Measurements from ENCODE around the gene FBXO27. TPM values are rescaled to one million over a fixed set of nuclear protein-coding genes. Genes with fewer than 3 reads are reported as not detected.
"Not testable (repeated sequence)": the region's sequence is repeated elsewhere in the genome, so short reads cannot be mapped to it uniquely, and the experiment has no call there.

FBXO27 gene
- total and polyA plus RNA-seq, 2 donors (not counting 1 experiment from before 2014, with no cell fraction given): 0.83 to 3.6 TPM

- H3K9ac ChIP-seq (ENCODE audit: insufficient read depth, low read length): no peak overlapping the region
- no peak overlapping the region for H3K27ac ChIP-seq (ENCODE audit: insufficient read depth, low read length)
- H3K4me3 ChIP-seq (replicated peaks in 1 of 4; ENCODE audit: control extremely low read depth in 1 of 4, insufficient read depth in 1 of 4, low read depth in 3 of 4, low read length in 4 of 4): no peak overlapping the region
- H3K9me3 ChIP-seq (ENCODE audit: control insufficient read depth, insufficient read depth, low read depth, low read length): no peaks in the 10 kb centered on the region
- H3K4me1 ChIP-seq (ENCODE audit: control insufficient read depth, extremely low read depth, insufficient read depth, low read length): no peaks in the 10 kb centered on the region
- no peak overlapping the region for H3K4me2 ChIP-seq (ENCODE audit: extremely low read depth, insufficient read depth, low read length)
- H3K79me2 ChIP-seq (ENCODE audit: control insufficient read depth, insufficient read depth, low read length): no peaks in the 10 kb centered on the region
- H3K27me3 ChIP-seq (ENCODE audit: control insufficient read depth, insufficient read depth, low read length): no peaks in the 10 kb centered on the region
- H4K20me1 ChIP-seq (ENCODE audit: control insufficient read depth, extremely low read depth, insufficient read depth, low read length): no peaks in the 10 kb centered on the region
- H3K36me3 ChIP-seq (ENCODE audit: control insufficient read depth, insufficient read depth, low read length): no peaks in the 10 kb centered on the region
- DNase-seq (ENCODE audit: low read depth in 2 of 2): peak in 1 of 2 donors; percentile 18
- H2AFZ ChIP-seq (ENCODE audit: low read length): no peak overlapping the region
- TF ChIP-seq EZH2 (IDR thresholded peaks at IDR 0.05; ENCODE audit: low read length, missing control alignments): no peak
- TF ChIP-seq CTCF (conservative IDR thresholded peaks at IDR 0.05 in 1 of 2, IDR thresholded peaks at IDR 0.05 in 1 of 2; ENCODE audit: low read depth in 1 of 2, low read length in 2 of 2): no peak
Measured at GRCh38 chr19:39070888-39071287, 38.5 kb upstream of the FBXO27 start.

DNA sequence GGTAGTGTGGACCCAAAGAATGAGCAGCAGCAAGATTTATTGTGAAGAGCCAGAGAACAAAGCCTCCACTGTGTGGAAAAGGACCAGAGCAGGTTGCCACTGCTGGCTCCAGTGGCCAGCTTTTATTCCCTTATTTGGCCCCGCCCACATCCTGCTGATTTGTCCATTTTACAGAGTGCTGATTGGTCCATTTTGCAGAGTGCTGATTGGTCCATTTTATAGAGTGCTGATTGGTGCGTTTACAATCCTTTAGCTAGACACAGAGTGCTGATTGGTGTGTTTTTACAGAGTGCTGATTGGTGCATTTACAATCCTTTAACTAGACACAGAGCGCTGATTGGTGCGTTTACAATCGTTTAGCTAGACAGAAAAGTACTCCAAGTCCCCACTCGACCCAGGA is 35.9 kb upstream of the FBXO27 start:
- not testable (repeated sequence) for H3K9me3 ChIP-seq (ENCODE audit: control insufficient read depth, insufficient read depth, low read depth, low read length); DNase-seq (ENCODE audit: low read depth in 2 of 2); H3K79me2 ChIP-seq (ENCODE audit: control insufficient read depth, insufficient read depth, low read length); H3K4me3 ChIP-seq (replicated peaks in 1 of 4; ENCODE audit: control extremely low read depth in 1 of 4, insufficient read depth in 1 of 4, low read depth in 3 of 4, low read length in 4 of 4); H3K4me2 ChIP-seq (ENCODE audit: extremely low read depth, insufficient read depth, low read length); H3K27me3 ChIP-seq (ENCODE audit: control insufficient read depth, insufficient read depth, low read length); H3K4me1 ChIP-seq (ENCODE audit: control insufficient read depth, extremely low read depth, insufficient read depth, low read length); H2AFZ ChIP-seq (ENCODE audit: low read length); H4K20me1 ChIP-seq (ENCODE audit: control insufficient read depth, extremely low read depth, insufficient read depth, low read length); H3K27ac ChIP-seq (ENCODE audit: insufficient read depth, low read length); H3K36me3 ChIP-seq (ENCODE audit: control insufficient read depth, insufficient read depth, low read length); H3K9ac ChIP-seq (ENCODE audit: insufficient read depth, low read length)

DNA sequence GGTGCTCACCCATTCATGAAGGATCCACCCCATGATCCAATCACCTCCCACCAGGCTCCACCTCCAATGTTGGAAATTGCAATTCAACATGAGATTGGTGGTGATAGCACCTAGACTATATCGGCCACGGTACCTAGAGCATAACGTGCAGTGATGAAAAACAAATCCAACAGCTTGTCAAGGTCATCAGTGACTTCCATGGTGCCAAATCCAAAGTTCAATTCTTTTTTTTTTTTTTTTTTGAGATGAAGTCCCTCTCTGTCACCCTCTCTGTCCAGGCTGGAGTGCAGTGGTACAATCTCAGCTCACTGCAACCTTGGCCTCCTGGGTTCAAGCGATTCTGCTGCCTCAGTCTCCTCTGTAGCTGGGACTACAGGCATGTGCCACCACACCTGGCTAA is 34.8 kb upstream of the FBXO27 start:
- no peak overlapping the region for H3K9ac ChIP-seq (ENCODE audit: insufficient read depth, low read length)
- H3K79me2 ChIP-seq (ENCODE audit: control insufficient read depth, insufficient read depth, low read length): no peaks in the 10 kb centered on the region
- H3K36me3 ChIP-seq (ENCODE audit: control insufficient read depth, insufficient read depth, low read length): no peaks in the 10 kb centered on the region
- no peak for TF ChIP-seq EZH2 (IDR thresholded peaks at IDR 0.05; ENCODE audit: low read length, missing control alignments)
- TF ChIP-seq CTCF (conservative IDR thresholded peaks at IDR 0.05 in 1 of 2, IDR thresholded peaks at IDR 0.05 in 1 of 2; ENCODE audit: low read depth in 1 of 2, low read length in 2 of 2): no peak
- H3K4me2 ChIP-seq (ENCODE audit: extremely low read depth, insufficient read depth, low read length): no peak overlapping the region
- no peaks in the 10 kb centered on the region for H3K4me1 ChIP-seq (ENCODE audit: control insufficient read depth, extremely low read depth, insufficient read depth, low read length)
- DNase-seq (ENCODE audit: low read depth in 2 of 2): no peak
- no peaks in the 10 kb centered on the region for H3K9me3 ChIP-seq (ENCODE audit: control insufficient read depth, insufficient read depth, low read depth, low read length)
- H4K20me1 ChIP-seq (ENCODE audit: control insufficient read depth, extremely low read depth, insufficient read depth, low read length): no peaks in the 10 kb centered on the region
- no peak overlapping the region for H3K4me3 ChIP-seq (replicated peaks in 1 of 4; ENCODE audit: control extremely low read depth in 1 of 4, insufficient read depth in 1 of 4, low read depth in 3 of 4, low read length in 4 of 4)
- H3K27me3 ChIP-seq (ENCODE audit: control insufficient read depth, insufficient read depth, low read length): no peaks in the 10 kb centered on the region
- no peak overlapping the region for H3K27ac ChIP-seq (ENCODE audit: insufficient read depth, low read length)
- no peak overlapping the region for H2AFZ ChIP-seq (ENCODE audit: low read length)
